ENCODE results near the gene TMC1.

TMC1 gene

DNA sequence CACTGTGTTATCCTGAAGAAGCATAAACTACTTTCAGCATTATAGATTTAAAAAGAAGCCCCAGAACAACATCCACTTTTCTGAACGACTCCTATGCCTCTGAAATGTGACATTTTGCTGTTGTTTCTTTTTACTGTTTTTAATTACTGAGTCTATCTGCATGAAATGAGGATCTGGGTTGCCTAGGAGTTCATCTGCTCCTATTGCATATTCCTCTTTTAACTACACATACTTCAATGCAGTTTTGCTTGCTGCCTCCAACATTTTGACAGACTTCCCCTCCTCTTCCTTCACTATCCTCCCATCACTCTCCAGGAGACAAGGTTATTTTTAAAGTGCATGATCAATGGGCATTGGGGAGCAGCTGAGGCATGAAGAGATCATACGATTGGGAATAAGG, 164.5 kb downstream of the TMC1 start:
- Histone ChIP-seq H3K36me3 (ENCODE audit: control insufficient read depth in 2 of 2, insufficient read depth in 2 of 2, low read length in 2 of 2) (no peaks in the 10 kb centered on the region), H3K4me1 (ENCODE audit: control insufficient read depth in 2 of 2, insufficient read depth in 2 of 2, low read length in 2 of 2) (no peaks in the 10 kb centered on the region), H3K9ac (ENCODE audit: low read depth in 1 of 2, low read length in 2 of 2) (no peak overlapping the region), H3K27me3 (ENCODE audit: control insufficient read depth in 2 of 2, insufficient read depth in 2 of 2, low read length in 2 of 2) (no peaks in the 10 kb centered on the region), H3K27ac (ENCODE audit: low read depth in 2 of 2, low read length in 2 of 2) (no peak overlapping the region), H3K9me3 (ENCODE audit: control insufficient read depth in 2 of 2, low read length in 2 of 2) (no peaks in the 10 kb centered on the region), H3K4me3 (ENCODE audit: low read length in 2 of 2) (no peak overlapping the region)

DNA sequence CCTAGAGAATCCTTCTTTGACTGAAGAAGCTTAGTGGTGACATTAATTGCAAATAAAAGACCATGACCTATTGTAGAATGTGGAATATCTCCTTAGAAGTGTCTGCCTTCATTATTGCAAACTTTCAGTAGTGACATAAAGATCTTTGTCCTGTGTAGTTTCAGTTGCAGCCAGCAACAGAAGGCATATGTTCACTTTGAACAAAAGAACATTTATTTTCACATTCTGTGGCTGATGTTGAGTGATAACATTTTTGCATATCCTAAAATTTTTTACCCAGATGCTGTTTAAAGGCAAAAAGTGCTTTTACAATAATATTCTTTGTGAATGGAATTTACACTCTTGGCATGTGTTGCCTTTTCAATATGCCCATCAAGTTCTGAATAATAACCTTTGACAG, 165.9 kb downstream of the TMC1 start:
- H3K4me3 ChIP-seq (ENCODE audit: low read length in 2 of 2), result no peak overlapping the region
- no peaks in the 10 kb centered on the region for H3K27me3 ChIP-seq (ENCODE audit: control insufficient read depth in 2 of 2, insufficient read depth in 2 of 2, low read length in 2 of 2)
- H3K9ac ChIP-seq (ENCODE audit: low read depth in 1 of 2, low read length in 2 of 2), result no peak overlapping the region
- no peaks in the 10 kb centered on the region for H3K9me3 ChIP-seq (ENCODE audit: control insufficient read depth in 2 of 2, low read length in 2 of 2)
- H3K27ac ChIP-seq (ENCODE audit: low read depth in 2 of 2, low read length in 2 of 2), result no peak overlapping the region
- no peaks in the 10 kb centered on the region for H3K4me1 ChIP-seq (ENCODE audit: control insufficient read depth in 2 of 2, insufficient read depth in 2 of 2, low read length in 2 of 2)
- H3K36me3 ChIP-seq (ENCODE audit: control insufficient read depth in 2 of 2, insufficient read depth in 2 of 2, low read length in 2 of 2), result no peaks in the 10 kb centered on the region

DNA sequence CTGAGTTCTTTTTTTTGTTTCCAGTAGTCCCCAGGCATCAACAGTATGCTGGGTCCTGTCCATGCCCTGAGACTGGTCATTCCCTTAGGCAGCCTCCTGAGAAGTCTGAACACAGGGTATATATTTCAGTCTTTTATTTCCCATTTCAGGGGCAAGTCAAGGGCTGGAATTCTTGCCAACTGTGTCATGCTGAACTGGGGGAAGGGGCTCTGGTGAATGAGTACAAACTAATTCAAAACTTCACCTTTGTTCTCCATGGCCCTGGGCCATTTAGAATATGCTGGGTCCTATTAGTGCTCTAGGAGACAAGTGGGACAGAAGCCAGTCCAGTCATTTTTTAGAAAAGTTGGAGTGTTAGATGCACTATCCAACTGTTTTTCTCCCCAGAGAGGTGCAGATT, 170.3 kb downstream of the TMC1 start:
- Histone ChIP-seq H3K27me3 (ENCODE audit: control insufficient read depth in 2 of 2, insufficient read depth in 2 of 2, low read length in 2 of 2) (no peaks in the 10 kb centered on the region), H3K27ac (ENCODE audit: low read depth in 2 of 2, low read length in 2 of 2) (no peak overlapping the region), H3K4me3 (ENCODE audit: low read length in 2 of 2) (no peak overlapping the region), H3K36me3 (ENCODE audit: control insufficient read depth in 2 of 2, insufficient read depth in 2 of 2, low read length in 2 of 2) (no peaks in the 10 kb centered on the region), H3K9ac (ENCODE audit: low read depth in 1 of 2, low read length in 2 of 2) (no peak overlapping the region), H3K9me3 (ENCODE audit: control insufficient read depth in 2 of 2, low read length in 2 of 2) (no peaks in the 10 kb centered on the region), H3K4me1 (ENCODE audit: control insufficient read depth in 2 of 2, insufficient read depth in 2 of 2, low read length in 2 of 2) (no peaks in the 10 kb centered on the region)

DNA sequence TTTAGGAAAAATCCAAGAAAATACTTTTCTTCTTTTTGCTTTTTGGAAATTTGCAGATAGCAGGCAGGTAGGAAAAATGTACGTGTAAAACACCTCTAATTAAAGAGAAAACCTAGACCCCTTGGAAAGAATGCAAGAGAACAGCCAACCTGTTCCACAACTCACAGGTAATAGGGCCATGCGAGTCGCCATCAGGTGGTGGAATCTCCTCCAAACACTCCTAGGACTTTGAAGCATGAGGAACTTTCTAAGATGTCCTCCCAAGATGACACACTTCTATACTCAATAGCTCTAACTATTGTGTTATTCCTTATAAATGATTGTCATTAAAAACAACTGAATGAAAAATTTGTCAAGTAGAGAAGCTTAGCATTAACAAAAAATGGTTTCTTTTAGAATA, 174.0 kb downstream of the TMC1 start:
- Histone ChIP-seq H3K9ac (ENCODE audit: low read depth in 1 of 2, low read length in 2 of 2) (no peak overlapping the region), H3K9me3 (ENCODE audit: control insufficient read depth in 2 of 2, low read length in 2 of 2) (no peaks in the 10 kb centered on the region), H3K27ac (ENCODE audit: low read depth in 2 of 2, low read length in 2 of 2) (no peak overlapping the region), H3K27me3 (ENCODE audit: control insufficient read depth in 2 of 2, insufficient read depth in 2 of 2, low read length in 2 of 2) (no peaks in the 10 kb centered on the region), H3K4me3 (ENCODE audit: low read length in 2 of 2) (no peak overlapping the region), H3K36me3 (ENCODE audit: control insufficient read depth in 2 of 2, insufficient read depth in 2 of 2, low read length in 2 of 2) (no peaks in the 10 kb centered on the region), H3K4me1 (ENCODE audit: control insufficient read depth in 2 of 2, insufficient read depth in 2 of 2, low read length in 2 of 2) (no peaks in the 10 kb centered on the region)

DNA sequence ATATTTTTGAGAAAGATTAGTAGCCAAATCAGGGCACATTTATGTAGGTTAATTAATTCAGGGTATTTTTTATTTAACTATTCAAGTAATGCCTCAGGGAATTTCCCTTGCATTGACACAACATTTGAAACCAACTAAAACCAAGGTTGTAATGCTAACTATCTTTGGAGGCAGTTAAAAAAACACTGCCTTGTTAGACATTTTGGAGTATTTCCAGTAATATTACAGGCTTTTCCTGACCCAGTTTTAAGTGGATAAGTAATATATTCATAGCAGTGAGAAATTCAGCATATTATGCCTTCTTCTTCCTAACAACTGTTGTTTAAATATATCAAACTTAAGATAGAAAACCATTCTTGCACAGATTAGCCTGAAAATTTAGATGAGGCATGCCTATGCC, 175.1 kb downstream of the TMC1 start:
- H3K9ac ChIP-seq (ENCODE audit: low read depth in 1 of 2, low read length in 2 of 2), result no peak overlapping the region
- H3K4me3 ChIP-seq (ENCODE audit: low read length in 2 of 2), result no peak overlapping the region
- no peaks in the 10 kb centered on the region for H3K27me3 ChIP-seq (ENCODE audit: control insufficient read depth in 2 of 2, insufficient read depth in 2 of 2, low read length in 2 of 2)
- no peaks in the 10 kb centered on the region for H3K9me3 ChIP-seq (ENCODE audit: control insufficient read depth in 2 of 2, low read length in 2 of 2)
- no peaks in the 10 kb centered on the region for H3K4me1 ChIP-seq (ENCODE audit: control insufficient read depth in 2 of 2, insufficient read depth in 2 of 2, low read length in 2 of 2)
- no peak overlapping the region for H3K27ac ChIP-seq (ENCODE audit: low read depth in 2 of 2, low read length in 2 of 2)
- H3K36me3 ChIP-seq (ENCODE audit: control insufficient read depth in 2 of 2, insufficient read depth in 2 of 2, low read length in 2 of 2), result no peaks in the 10 kb centered on the region

DNA sequence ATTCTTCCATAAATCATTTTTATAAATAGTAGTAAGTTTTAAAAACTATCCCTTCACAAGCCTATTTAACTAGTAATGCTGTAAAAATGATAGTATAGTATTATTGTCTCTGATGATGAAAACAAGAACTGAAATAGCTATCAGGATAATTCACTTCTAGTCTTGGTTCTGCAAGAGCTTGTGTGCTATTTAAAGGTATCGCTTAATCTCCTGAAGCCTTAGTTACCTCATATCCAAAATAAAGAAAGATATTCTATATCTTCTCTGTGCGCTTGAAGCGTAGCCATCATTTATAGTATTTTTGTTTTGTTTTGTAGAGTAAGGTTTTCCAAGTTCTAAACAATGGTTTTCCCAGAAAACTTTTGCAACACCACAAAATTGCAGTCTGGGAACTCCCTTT, 180.1 kb downstream of the TMC1 start:
- H3K27ac ChIP-seq (ENCODE audit: low read depth in 2 of 2, low read length in 2 of 2), result no peak overlapping the region
- H3K27me3 ChIP-seq (ENCODE audit: control insufficient read depth in 2 of 2, insufficient read depth in 2 of 2, low read length in 2 of 2), result no peaks in the 10 kb centered on the region
- no peaks in the 10 kb centered on the region for H3K9me3 ChIP-seq (ENCODE audit: control insufficient read depth in 2 of 2, low read length in 2 of 2)
- H3K4me1 ChIP-seq (ENCODE audit: control insufficient read depth in 2 of 2, insufficient read depth in 2 of 2, low read length in 2 of 2), result no peaks in the 10 kb centered on the region
- H3K4me3 ChIP-seq (ENCODE audit: low read length in 2 of 2), result no peak overlapping the region
- H3K9ac ChIP-seq (ENCODE audit: low read depth in 1 of 2, low read length in 2 of 2), result no peak overlapping the region
- H3K36me3 ChIP-seq (ENCODE audit: control insufficient read depth in 2 of 2, insufficient read depth in 2 of 2, low read length in 2 of 2), result no peaks in the 10 kb centered on the region

DNA sequence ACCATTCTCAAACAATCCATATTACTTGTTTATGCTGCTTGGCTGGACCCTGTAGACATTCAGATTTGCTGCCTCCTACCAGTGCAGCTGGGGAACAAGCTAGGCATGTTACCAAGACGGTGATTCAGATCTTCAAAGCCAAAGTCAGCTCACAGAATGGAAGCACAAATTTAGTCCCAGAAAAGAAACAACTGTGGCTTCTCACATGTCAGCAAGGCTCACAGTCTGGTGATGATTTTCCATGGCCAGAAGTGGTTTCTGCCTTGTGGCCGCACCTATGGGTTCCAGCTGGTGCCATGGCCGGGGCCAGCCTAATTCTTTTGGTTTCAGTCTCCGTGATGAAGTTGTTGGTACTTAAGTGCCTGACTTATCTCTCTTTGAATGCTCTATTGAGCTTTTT, 182.2 kb downstream of the TMC1 start:
- Histone ChIP-seq H3K4me3 (ENCODE audit: low read length in 2 of 2) (no peak overlapping the region), H3K27me3 (ENCODE audit: control insufficient read depth in 2 of 2, insufficient read depth in 2 of 2, low read length in 2 of 2) (no peaks in the 10 kb centered on the region), H3K9me3 (ENCODE audit: control insufficient read depth in 2 of 2, low read length in 2 of 2) (no peaks in the 10 kb centered on the region), H3K9ac (ENCODE audit: low read depth in 1 of 2, low read length in 2 of 2) (no peak overlapping the region), H3K36me3 (ENCODE audit: control insufficient read depth in 2 of 2, insufficient read depth in 2 of 2, low read length in 2 of 2) (no peaks in the 10 kb centered on the region), H3K27ac (ENCODE audit: low read depth in 2 of 2, low read length in 2 of 2) (no peak overlapping the region), H3K4me1 (ENCODE audit: control insufficient read depth in 2 of 2, insufficient read depth in 2 of 2, low read length in 2 of 2) (no peaks in the 10 kb centered on the region)

DNA sequence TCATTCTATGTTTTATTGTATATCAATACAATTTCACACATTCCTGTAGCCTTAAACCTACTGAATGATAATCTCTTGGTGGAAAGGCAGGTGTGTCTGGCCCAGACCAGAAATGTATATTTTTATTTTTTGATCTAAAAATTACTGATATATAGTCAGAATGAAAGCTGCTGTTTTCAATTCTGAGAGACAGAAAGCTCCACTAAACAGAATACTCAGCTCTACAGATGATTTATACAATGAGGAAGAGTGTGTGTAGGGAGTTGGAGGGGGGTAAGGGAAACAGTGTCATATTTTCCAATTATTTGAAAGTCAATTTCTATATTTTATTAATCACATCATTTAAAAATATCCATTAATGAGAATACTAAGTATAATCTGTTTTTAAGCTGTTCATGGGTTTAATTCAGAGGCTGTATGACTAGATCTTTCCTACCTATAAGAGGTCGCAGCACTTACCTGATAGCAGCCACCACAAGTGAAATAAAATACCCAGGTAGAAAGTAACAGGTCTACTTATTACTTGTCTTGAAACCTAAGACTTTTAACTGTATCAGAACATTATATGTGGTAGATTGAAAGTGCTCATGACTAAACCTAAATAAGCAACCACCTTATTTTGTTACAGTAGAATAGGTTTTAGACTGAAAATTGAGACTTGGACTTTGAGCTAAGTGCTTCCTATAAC, 183.4 kb downstream of the TMC1 start:
- no peak overlapping the region for H3K4me3 ChIP-seq (ENCODE audit: low read length in 2 of 2)
- no peaks in the 10 kb centered on the region for H3K9me3 ChIP-seq (ENCODE audit: control insufficient read depth in 2 of 2, low read length in 2 of 2)
- no peak overlapping the region for H3K9ac ChIP-seq (ENCODE audit: low read depth in 1 of 2, low read length in 2 of 2)
- no peaks in the 10 kb centered on the region for H3K27me3 ChIP-seq (ENCODE audit: control insufficient read depth in 2 of 2, insufficient read depth in 2 of 2, low read length in 2 of 2)
- no peak overlapping the region for H3K27ac ChIP-seq (ENCODE audit: low read depth in 2 of 2, low read length in 2 of 2)
- H3K36me3 ChIP-seq (ENCODE audit: control insufficient read depth in 2 of 2, insufficient read depth in 2 of 2, low read length in 2 of 2), result no peaks in the 10 kb centered on the region
- H3K4me1 ChIP-seq (ENCODE audit: control insufficient read depth in 2 of 2, insufficient read depth in 2 of 2, low read length in 2 of 2), result no peaks in the 10 kb centered on the region

DNA sequence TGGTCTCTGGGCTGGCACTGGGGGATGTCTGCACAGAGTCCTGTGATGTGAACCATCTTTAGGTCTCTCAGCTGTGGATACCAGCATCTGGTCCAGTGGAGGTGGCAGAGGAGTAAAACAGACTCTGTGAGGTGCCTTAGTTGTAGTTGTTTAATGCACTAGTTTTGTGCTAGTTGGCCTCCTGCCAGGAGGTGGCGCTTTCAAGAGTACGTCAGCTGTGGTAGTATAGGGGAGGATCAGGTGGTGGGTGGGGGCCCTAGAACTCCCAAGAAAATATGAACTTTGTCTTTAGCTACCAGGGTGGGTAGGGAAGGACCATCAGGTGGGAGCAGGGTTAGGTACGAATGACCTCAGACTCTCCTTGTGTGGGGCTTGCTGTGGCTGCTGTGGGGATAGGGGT, 197.1 kb downstream of the TMC1 start:
- no peaks in the 10 kb centered on the region for H3K4me1 ChIP-seq (ENCODE audit: control insufficient read depth in 2 of 2, insufficient read depth in 2 of 2, low read length in 2 of 2)
- H3K36me3 ChIP-seq (ENCODE audit: control insufficient read depth in 2 of 2, insufficient read depth in 2 of 2, low read length in 2 of 2), result no peaks in the 10 kb centered on the region
- H3K4me3 ChIP-seq (ENCODE audit: low read length in 2 of 2), result no peak overlapping the region
- H3K9ac ChIP-seq (ENCODE audit: low read depth in 1 of 2, low read length in 2 of 2), result no peak overlapping the region
- no peaks in the 10 kb centered on the region for H3K27me3 ChIP-seq (ENCODE audit: control insufficient read depth in 2 of 2, insufficient read depth in 2 of 2, low read length in 2 of 2)
- H3K9me3 ChIP-seq (ENCODE audit: control insufficient read depth in 2 of 2, low read length in 2 of 2), result no peaks in the 10 kb centered on the region
- H3K27ac ChIP-seq (ENCODE audit: low read depth in 2 of 2, low read length in 2 of 2), result no peak overlapping the region

DNA sequence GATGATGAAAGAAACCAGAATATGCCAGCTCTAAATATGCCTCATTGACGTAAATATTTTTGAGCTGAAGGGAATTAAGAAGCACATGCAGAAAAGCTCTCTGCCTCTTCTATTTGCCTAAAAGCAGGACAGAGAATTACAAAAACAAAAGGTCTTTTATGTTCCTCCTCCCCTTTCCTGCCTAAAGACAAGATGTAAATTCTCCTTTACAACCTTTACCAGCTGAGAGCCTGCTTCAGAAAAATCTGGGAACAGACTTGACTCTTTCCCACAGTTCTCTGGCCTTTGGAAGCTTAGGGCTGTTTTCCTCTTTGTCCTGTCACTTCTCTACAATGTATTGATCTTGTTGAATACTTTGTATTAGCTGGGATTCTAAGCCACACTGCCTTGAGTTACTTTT, 199.7 kb downstream of the TMC1 start:
- Histone ChIP-seq H3K27ac (ENCODE audit: low read depth in 2 of 2, low read length in 2 of 2) (no peak overlapping the region), H3K4me1 (ENCODE audit: control insufficient read depth in 2 of 2, insufficient read depth in 2 of 2, low read length in 2 of 2) (no peaks in the 10 kb centered on the region)

DNA sequence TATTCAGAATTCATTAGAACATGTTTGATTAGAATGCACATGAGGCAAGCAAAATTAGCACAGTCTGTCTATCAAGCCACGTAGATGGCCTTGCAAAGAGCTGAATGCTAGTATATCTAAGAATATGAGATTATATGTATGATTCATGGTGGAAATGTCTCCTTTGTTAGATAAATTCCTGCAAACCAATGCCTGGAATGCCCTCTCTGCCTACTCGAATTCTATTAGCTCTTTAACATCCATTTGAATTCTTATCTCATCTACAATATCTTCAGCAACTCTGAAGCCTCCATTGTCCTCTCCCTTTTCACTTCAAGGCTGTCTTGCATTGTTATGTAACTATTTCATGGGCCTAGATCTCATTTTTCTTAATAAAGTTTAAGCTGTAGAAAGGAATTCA, 205.5 kb downstream of the TMC1 start:
- no peak overlapping the region for H3K9ac ChIP-seq (ENCODE audit: low read depth in 1 of 2, low read length in 2 of 2)
- H3K27me3 ChIP-seq (ENCODE audit: control insufficient read depth in 2 of 2, insufficient read depth in 2 of 2, low read length in 2 of 2), result no peaks in the 10 kb centered on the region
- H3K4me3 ChIP-seq (ENCODE audit: low read length in 2 of 2), result no peak overlapping the region
- no peaks in the 10 kb centered on the region for H3K36me3 ChIP-seq (ENCODE audit: control insufficient read depth in 2 of 2, insufficient read depth in 2 of 2, low read length in 2 of 2)
- no peak overlapping the region for H3K27ac ChIP-seq (ENCODE audit: low read depth in 2 of 2, low read length in 2 of 2)
- no peaks in the 10 kb centered on the region for H3K4me1 ChIP-seq (ENCODE audit: control insufficient read depth in 2 of 2, insufficient read depth in 2 of 2, low read length in 2 of 2)
- H3K9me3 ChIP-seq (ENCODE audit: control insufficient read depth in 2 of 2, low read length in 2 of 2), result no peaks in the 10 kb centered on the region

More for the DNA sequence above, 199.7 kb downstream of the TMC1 start:
- H3K27me3 ChIP-seq (ENCODE audit: control insufficient read depth in 2 of 2, insufficient read depth in 2 of 2, low read length in 2 of 2), result no peaks in the 10 kb centered on the region
- H3K9me3 ChIP-seq (ENCODE audit: control insufficient read depth in 2 of 2, low read length in 2 of 2), result no peaks in the 10 kb centered on the region
- H3K9ac ChIP-seq (ENCODE audit: low read depth in 1 of 2, low read length in 2 of 2), result no peak overlapping the region
- H3K4me3 ChIP-seq (ENCODE audit: low read length in 2 of 2), result no peak overlapping the region
- no peaks in the 10 kb centered on the region for H3K36me3 ChIP-seq (ENCODE audit: control insufficient read depth in 2 of 2, insufficient read depth in 2 of 2, low read length in 2 of 2)

Data from mucosa of rectum (tissue), 2 donors.